WTC11 (cell line): ENCODE data around the gene VIPR2.

ENCODE experiments used
- ATF2 ChIP-seq: sonication (generic); formaldehyde crosslinking; IDR thresholded peaks from 2 replicates; pipeline ENCODE4 v1.8.1; 2022; ENCODE audit warnings: low read depth, missing genetic modification reagents, borderline replicate concordance
- CTCF ChIP-seq: fragments of 200-600 bp; IDR thresholded peaks from 2 replicates; pipeline ENCODE4 v1.8.0; 2022; ENCODE audit warnings: antibody characterized with exemption
- E2F1 ChIP-seq: sonication (generic); formaldehyde crosslinking; IDR thresholded peaks from 2 replicates; pipeline ENCODE4 v1.8.0; 2022; ENCODE audit warnings: mild to moderate bottlenecking, missing genetic modification reagents
- E2F4 ChIP-seq: sonication (generic); formaldehyde crosslinking; IDR thresholded peaks from 2 replicates; pipeline ENCODE4 v1.8.1; 2022; ENCODE audit warnings: low read depth, mild to moderate bottlenecking, moderate library complexity, missing genetic modification reagents, borderline replicate concordance
- NFYB ChIP-seq: sonication (generic); formaldehyde crosslinking; conservative IDR thresholded peaks from 2 replicates; pipeline ENCODE4 v1.8.0; 2022; ENCODE audit warnings: low read depth, missing genetic modification reagents
- USF2 ChIP-seq: sonication (generic); formaldehyde crosslinking; IDR thresholded peaks from 2 replicates; pipeline ENCODE4 v1.8.1; 2023; ENCODE audit warnings: mild to moderate bottlenecking, missing genetic modification reagents, moderate library complexity
- TF ChIP-seq, protein P1 (sequence below): sonication (generic); formaldehyde crosslinking; IDR thresholded peaks from 2 replicates; pipeline ENCODE4 v1.8.1; 2022; ENCODE audit warnings: missing genetic modification reagents, borderline replicate concordance

- TF ChIP-seq CTCF (no peak), NFYB (CRISPR knock-in tag) (no peak), ATF2 (CRISPR knock-in tag) (no peak), E2F4 (CRISPR knock-in tag) (no peak), USF2 (CRISPR knock-in tag) (no peak), E2F1 (CRISPR knock-in tag) (no peak)
- TF ChIP-seq, protein P1, sequence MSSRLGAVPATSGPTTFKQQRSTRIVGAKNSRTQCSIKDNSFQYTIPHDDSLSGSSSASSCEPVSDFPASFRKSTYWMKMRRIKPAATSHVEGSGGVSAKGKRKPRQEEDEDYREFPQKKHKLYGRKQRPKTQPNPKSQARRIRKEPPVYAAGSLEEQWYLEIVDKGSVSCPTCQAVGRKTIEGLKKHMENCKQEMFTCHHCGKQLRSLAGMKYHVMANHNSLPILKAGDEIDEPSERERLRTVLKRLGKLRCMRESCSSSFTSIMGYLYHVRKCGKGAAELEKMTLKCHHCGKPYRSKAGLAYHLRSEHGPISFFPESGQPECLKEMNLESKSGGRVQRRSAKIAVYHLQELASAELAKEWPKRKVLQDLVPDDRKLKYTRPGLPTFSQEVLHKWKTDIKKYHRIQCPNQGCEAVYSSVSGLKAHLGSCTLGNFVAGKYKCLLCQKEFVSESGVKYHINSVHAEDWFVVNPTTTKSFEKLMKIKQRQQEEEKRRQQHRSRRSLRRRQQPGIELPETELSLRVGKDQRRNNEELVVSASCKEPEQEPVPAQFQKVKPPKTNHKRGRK (CRISPR knock-in tag), result no peak
Observed at GRCh38 chr7:159179241-159179640, 34.6 kb upstream of the VIPR2 start.
